ENCODE measurements around the gene MED13L. TPM values are rescaled to one million over a fixed set of nuclear protein-coding genes. Genes with fewer than 3 reads are reported as not detected.

The MED13L gene
- polyA plus RNA-seq, 1 donor (not counting 4 experiments of a cell fraction or from before 2014, with no cell fraction given), result 31.7 TPM

DNA sequence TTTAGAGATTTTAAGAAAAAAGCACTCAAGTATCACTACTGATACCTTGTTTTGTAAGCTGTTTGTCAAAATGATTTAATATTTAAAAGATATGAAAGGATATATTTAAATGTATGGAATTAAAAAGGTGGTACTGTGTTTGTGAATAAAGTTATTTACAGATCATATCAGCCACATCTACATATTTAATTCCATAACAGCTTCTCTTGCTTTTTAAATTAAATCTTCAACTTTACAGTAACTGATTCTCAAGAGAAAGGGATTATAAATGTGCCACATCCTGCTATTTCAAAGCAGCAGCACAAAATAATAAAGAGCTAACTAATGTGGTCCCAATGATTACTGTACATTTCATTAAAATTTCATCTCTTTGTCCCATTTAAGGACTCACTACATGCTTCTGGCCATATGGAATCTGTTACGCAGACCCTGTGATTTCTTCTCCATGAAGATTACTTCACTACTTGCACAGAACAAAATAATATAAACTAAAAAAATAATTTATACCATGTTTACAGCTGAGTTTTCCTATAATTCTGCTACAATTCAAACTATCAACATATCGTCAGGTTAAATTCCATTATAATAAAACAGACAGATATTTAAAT lies 117.8 kb downstream of the MED13L start:
- Histone ChIP-seq H3K36me3 (ENCODE audit: control insufficient read depth in 2 of 2, extremely low read depth in 1 of 2, insufficient read depth in 2 of 2, low read length in 2 of 2) (no peaks in the 10 kb centered on the region), H3K9ac (ENCODE audit: control insufficient read depth, extremely low read depth, insufficient read depth, low read length) (no peak overlapping the region), H3K4me2 (ENCODE audit: control insufficient read depth, extremely low read depth, insufficient read depth, low read depth, low read length) (no peak overlapping the region), H3K9me1 (ENCODE audit: control insufficient read depth, extremely low read depth, insufficient read depth, low read length) (no peaks in the 10 kb centered on the region), H3K4me3 (ENCODE audit: control insufficient read depth in 2 of 3, extremely low read depth in 1 of 3, insufficient read depth in 2 of 3, low read depth in 1 of 3, low read length in 3 of 3) (no peak overlapping the region), H3K9me3 (ENCODE audit: control insufficient read depth, low read depth, low read length) (no peaks in the 10 kb centered on the region), H3K4me1 (ENCODE audit: control insufficient read depth, extremely low read depth, insufficient read depth, low read length) (peaks cover 17% of the 10 kb centered on the region), H2AFZ (ENCODE audit: control insufficient read depth, low read length) (no peak overlapping the region), H3K27ac (ENCODE audit: control insufficient read depth, insufficient read depth, low read length) (peak overlapping the region; percentile 23), H3K79me2 (ENCODE audit: control insufficient read depth, insufficient read depth, low read length) (peaks cover 92% of the 10 kb centered on the region), H3K27me3 (ENCODE audit: control insufficient read depth, extremely low read depth, insufficient read depth, low read length) (no peaks in the 10 kb centered on the region), H4K20me1 (ENCODE audit: control insufficient read depth, extremely low read depth, insufficient read depth, low read length) (peaks cover 3% of the 10 kb centered on the region)
- dilution Hi-C loops (cut with MboI; ENCODE audit: extremely low pct_ligation_motif_present, low sequenced_read_pairs), result no loop called here
- no peak for FAIRE-seq
- DNase-seq (ENCODE audit: low read depth, low spot score), result no peak
- no peak for TF ChIP-seq EZH2 (IDR thresholded peaks at IDR 0.05; ENCODE audit: low read length)
- TF ChIP-seq, protein P1, sequence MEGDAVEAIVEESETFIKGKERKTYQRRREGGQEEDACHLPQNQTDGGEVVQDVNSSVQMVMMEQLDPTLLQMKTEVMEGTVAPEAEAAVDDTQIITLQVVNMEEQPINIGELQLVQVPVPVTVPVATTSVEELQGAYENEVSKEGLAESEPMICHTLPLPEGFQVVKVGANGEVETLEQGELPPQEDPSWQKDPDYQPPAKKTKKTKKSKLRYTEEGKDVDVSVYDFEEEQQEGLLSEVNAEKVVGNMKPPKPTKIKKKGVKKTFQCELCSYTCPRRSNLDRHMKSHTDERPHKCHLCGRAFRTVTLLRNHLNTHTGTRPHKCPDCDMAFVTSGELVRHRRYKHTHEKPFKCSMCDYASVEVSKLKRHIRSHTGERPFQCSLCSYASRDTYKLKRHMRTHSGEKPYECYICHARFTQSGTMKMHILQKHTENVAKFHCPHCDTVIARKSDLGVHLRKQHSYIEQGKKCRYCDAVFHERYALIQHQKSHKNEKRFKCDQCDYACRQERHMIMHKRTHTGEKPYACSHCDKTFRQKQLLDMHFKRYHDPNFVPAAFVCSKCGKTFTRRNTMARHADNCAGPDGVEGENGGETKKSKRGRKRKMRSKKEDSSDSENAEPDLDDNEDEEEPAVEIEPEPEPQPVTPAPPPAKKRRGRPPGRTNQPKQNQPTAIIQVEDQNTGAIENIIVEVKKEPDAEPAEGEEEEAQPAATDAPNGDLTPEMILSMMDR (optimal IDR thresholded peaks at IDR 0.05 in 1 of 3, IDR thresholded peaks at IDR 0.05 in 1 of 3, conservative IDR thresholded peaks at IDR 0.05 in 1 of 3; ENCODE audit: extremely low read depth in 1 of 3, insufficient read depth in 2 of 3, low read length in 3 of 3), result no peak

- dilution Hi-C loops (cut with MboI; ENCODE audit: extremely low pct_ligation_motif_present, low sequenced_read_pairs), result no loop called here
- no peaks in the 10 kb centered on the region for H3K9me3 ChIP-seq (ENCODE audit: control insufficient read depth, low read depth, low read length)
- H3K4me3 ChIP-seq (ENCODE audit: control insufficient read depth in 2 of 3, extremely low read depth in 1 of 3, insufficient read depth in 2 of 3, low read depth in 1 of 3, low read length in 3 of 3), result no peak overlapping the region
- no peaks in the 10 kb centered on the region for H3K27me3 ChIP-seq (ENCODE audit: control insufficient read depth, extremely low read depth, insufficient read depth, low read length)
- H3K36me3 ChIP-seq (ENCODE audit: control insufficient read depth in 2 of 2, extremely low read depth in 1 of 2, insufficient read depth in 2 of 2, low read length in 2 of 2), result no peaks in the 10 kb centered on the region
- FAIRE-seq, result no peak
- peaks cover 90% of the 10 kb centered on the region for H3K79me2 ChIP-seq (ENCODE audit: control insufficient read depth, insufficient read depth, low read length)
- H3K9me1 ChIP-seq (ENCODE audit: control insufficient read depth, extremely low read depth, insufficient read depth, low read length), result no peaks in the 10 kb centered on the region
- H2AFZ ChIP-seq (ENCODE audit: control insufficient read depth, low read length), result no peak overlapping the region
- no peak overlapping the region for H3K9ac ChIP-seq (ENCODE audit: control insufficient read depth, extremely low read depth, insufficient read depth, low read length)
- H3K27ac ChIP-seq (ENCODE audit: control insufficient read depth, insufficient read depth, low read length), result no peak overlapping the region
- H4K20me1 ChIP-seq (ENCODE audit: control insufficient read depth, extremely low read depth, insufficient read depth, low read length), result no peaks in the 10 kb centered on the region
- no peak overlapping the region for H3K4me2 ChIP-seq (ENCODE audit: control insufficient read depth, extremely low read depth, insufficient read depth, low read depth, low read length)
- no peak for DNase-seq (ENCODE audit: low read depth, low spot score)
- H3K4me1 ChIP-seq (ENCODE audit: control insufficient read depth, extremely low read depth, insufficient read depth, low read length), result peaks cover 12% of the 10 kb centered on the region
- TF ChIP-seq, protein P1 (optimal IDR thresholded peaks at IDR 0.05 in 1 of 3, IDR thresholded peaks at IDR 0.05 in 1 of 3, conservative IDR thresholded peaks at IDR 0.05 in 1 of 3; ENCODE audit: extremely low read depth in 1 of 3, insufficient read depth in 2 of 3, low read length in 3 of 3), result no peak
- TF ChIP-seq EZH2 (IDR thresholded peaks at IDR 0.05; ENCODE audit: low read length), result no peak
These were observed 118.3 kb downstream of the MED13L start for GRCh38 chr12:116159175-116159574.

All from keratinocyte (primary cell).